Osteocyte (in vitro differentiated cells): Measurements from ENCODE around the gene LCK. TPM values are rescaled to one million over a fixed set of nuclear protein-coding genes. Genes with fewer than 3 reads are reported as not detected.

Experiments
- DNase-seq: peaks from one replicate; pipeline ENCODE4 v3.0.0; 2021; ENCODE audit warnings: mixed read lengths; ENCODE audit not compliant: unreplicated experiment; ENCODE audit errors: extremely low spot score
- H3K27ac Mint-ChIP-seq: one replicate; pipeline ENCODE4 v1.8.0; 2021; ENCODE audit warnings: mild to moderate bottlenecking, mixed read lengths; ENCODE audit not compliant: unreplicated experiment
- H3K27me3 Mint-ChIP-seq: one replicate; pipeline ENCODE4 v1.8.0; 2021; ENCODE audit warnings: mixed read lengths; ENCODE audit not compliant: unreplicated experiment
- H3K36me3 Mint-ChIP-seq: one replicate; pipeline ENCODE4 v1.8.0; 2021; ENCODE audit warnings: mixed read lengths; ENCODE audit not compliant: unreplicated experiment
- H3K4me1 Mint-ChIP-seq: one replicate; pipeline ENCODE4 v1.8.0; 2021; ENCODE audit warnings: mixed read lengths; ENCODE audit not compliant: unreplicated experiment
- H3K4me3 Mint-ChIP-seq: one replicate; pipeline ENCODE4 v1.8.0; 2021; ENCODE audit warnings: mild to moderate bottlenecking, moderate library complexity, mixed read lengths; ENCODE audit not compliant: unreplicated experiment
- H3K9me3 Mint-ChIP-seq: one replicate; pipeline ENCODE4 v1.8.0; 2021; ENCODE audit warnings: mixed read lengths; ENCODE audit not compliant: unreplicated experiment
- total RNA-seq: library from RNA; stranded (reverse); gene quantifications from 2 replicates; pipeline ENCODE4 v1.2.1, GENCODE V29; 2021
- TF ChIP-seq, protein P1 (sequence below): fragments of 200-600 bp; sonication (generic); IDR thresholded peaks from 2 replicates; pipeline ENCODE4 v1.5.0; 2021; ENCODE audit warnings: antibody characterized with exemption, mild to moderate bottlenecking, moderate library complexity

The LCK gene
- total RNA-seq, 1 donor from 2014 or later: not detected

GRCh38 chr1:32221581-32221979 is 29.5 kb upstream of the LCK start:
- Mint-ChIP-seq H3K4me3 (peak overlapping the region; percentile 95), H3K27me3 (no peaks in the 10 kb centered on the region), H3K4me1 (peaks cover 24% of the 10 kb centered on the region), H3K9me3 (no peaks in the 10 kb centered on the region), H3K27ac (peak overlapping the region; percentile 97), H3K36me3 (peaks cover 16% of the 10 kb centered on the region)
- no peak for DNase-seq
- TF ChIP-seq, protein P1, sequence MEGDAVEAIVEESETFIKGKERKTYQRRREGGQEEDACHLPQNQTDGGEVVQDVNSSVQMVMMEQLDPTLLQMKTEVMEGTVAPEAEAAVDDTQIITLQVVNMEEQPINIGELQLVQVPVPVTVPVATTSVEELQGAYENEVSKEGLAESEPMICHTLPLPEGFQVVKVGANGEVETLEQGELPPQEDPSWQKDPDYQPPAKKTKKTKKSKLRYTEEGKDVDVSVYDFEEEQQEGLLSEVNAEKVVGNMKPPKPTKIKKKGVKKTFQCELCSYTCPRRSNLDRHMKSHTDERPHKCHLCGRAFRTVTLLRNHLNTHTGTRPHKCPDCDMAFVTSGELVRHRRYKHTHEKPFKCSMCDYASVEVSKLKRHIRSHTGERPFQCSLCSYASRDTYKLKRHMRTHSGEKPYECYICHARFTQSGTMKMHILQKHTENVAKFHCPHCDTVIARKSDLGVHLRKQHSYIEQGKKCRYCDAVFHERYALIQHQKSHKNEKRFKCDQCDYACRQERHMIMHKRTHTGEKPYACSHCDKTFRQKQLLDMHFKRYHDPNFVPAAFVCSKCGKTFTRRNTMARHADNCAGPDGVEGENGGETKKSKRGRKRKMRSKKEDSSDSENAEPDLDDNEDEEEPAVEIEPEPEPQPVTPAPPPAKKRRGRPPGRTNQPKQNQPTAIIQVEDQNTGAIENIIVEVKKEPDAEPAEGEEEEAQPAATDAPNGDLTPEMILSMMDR: no peak

- H3K27me3 Mint-ChIP-seq: no peaks in the 10 kb centered on the region
- H3K9me3 Mint-ChIP-seq: no peaks in the 10 kb centered on the region
- peaks cover 24% of the 10 kb centered on the region for H3K4me1 Mint-ChIP-seq
- peaks cover 16% of the 10 kb centered on the region for H3K36me3 Mint-ChIP-seq
- peak within 1 kb of the TSS; percentile 97 for H3K27ac Mint-ChIP-seq
- peak; percentile 95 for DNase-seq
- TF ChIP-seq, protein P1: no peak
- H3K4me3 Mint-ChIP-seq: peak within 1 kb of the TSS; percentile 95
Observed at GRCh38 chr1:32221980-32222755, 28.9 kb upstream of the LCK start, which contains the start of the genes EIF3I and TMEM234. Gene EIF3I (plus strand): TSS chr1:32222407. CDS start chr1:32222442, 35 bp downstream. Gene TMEM234 (minus strand): TSS chr1:32222353. CDS start chr1:32222322, 31 bp downstream.

- Mint-ChIP-seq H3K36me3 (peaks cover 28% of the 10 kb centered on the region), H3K9me3 (no peaks in the 10 kb centered on the region), H3K4me1 (peaks cover 24% of the 10 kb centered on the region), H3K27ac (peak overlapping the region; percentile 47), H3K4me3 (peak overlapping the region; percentile 95), H3K27me3 (no peaks in the 10 kb centered on the region)
- TF ChIP-seq, protein P1: no peak
- no peak for DNase-seq
Observed at GRCh38 chr1:32223683-32224082, 27.4 kb upstream of the LCK start.

GRCh38 chr1:32224285-32224684 is 26.8 kb upstream of the LCK start:
- Mint-ChIP-seq H3K9me3 (no peaks in the 10 kb centered on the region), H3K4me3 (peak overlapping the region; percentile 95), H3K4me1 (peaks cover 24% of the 10 kb centered on the region), H3K27me3 (no peaks in the 10 kb centered on the region), H3K27ac (peak overlapping the region; percentile 47), H3K36me3 (peaks cover 31% of the 10 kb centered on the region)
- TF ChIP-seq, protein P1: no peak
- DNase-seq: no peak

GRCh38 chr1:32228771-32229170 is 22.3 kb upstream of the LCK start:
- H3K4me1 Mint-ChIP-seq: peaks cover 4% of the 10 kb centered on the region
- H3K9me3 Mint-ChIP-seq: no peaks in the 10 kb centered on the region
- H3K27me3 Mint-ChIP-seq: no peaks in the 10 kb centered on the region
- TF ChIP-seq, protein P1: no peak
- no peak overlapping the region for H3K27ac Mint-ChIP-seq
- H3K4me3 Mint-ChIP-seq: no peak overlapping the region
- H3K36me3 Mint-ChIP-seq: peaks cover 37% of the 10 kb centered on the region
- DNase-seq: no peak
